IMR-90 (cell line): ENCODE measurements around the gene SDCCAG8. TPM values are rescaled to one million over a fixed set of nuclear protein-coding genes. Genes with fewer than 3 reads are reported as not detected.

Experiments used
- ATAC-seq: fragments of 200-7000 bp; cut with Tn5 transposase; 2 replicates; pipeline ENCODE4 v1.9.1; 2020; ENCODE audit warnings: low read depth, mild to moderate bottlenecking, moderate library complexity
- BruUV-seq: library from RNA; stranded (reverse); fragments of 400-500 nt; replicated peaks from 2 replicates; lab custom pipeline; 2021; lab: Mats Ljungman, UMichigan
- CTCF ChIA-PET: fragments of 300-600 bp; formaldehyde crosslinking; extraction: SDS; loops from one replicate; lab custom pipeline; 2021; ENCODE audit warnings: antibody characterized with exemption; lab: Yijun Ruan, JAX
- POLR2A ChIA-PET: fragments of 300-600 bp; sonication (Branson Sonifier 250); formaldehyde crosslinking; loops from one replicate; lab custom pipeline; 2022; ENCODE audit warnings: antibody characterized with exemption; ENCODE audit not compliant: unreplicated experiment; lab: Charles Lee
- DNase-seq: peaks from one replicate; pipeline ENCODE4 v3.0.0; 2013
- H2AFZ ChIP-seq: replicated peaks from 2 replicates; pipeline ENCODE3; 2013; ENCODE audit warnings: low read length, mild to moderate bottlenecking; ENCODE audit not compliant: poor library complexity
- H2AK5ac ChIP-seq: 2 replicates; pipeline ENCODE4 v1.6.1; 2013; ENCODE audit warnings: low read depth, low read length, inconsistent platforms
- H2AK9ac ChIP-seq: replicated peaks from 2 replicates; pipeline ENCODE3; 2013; ENCODE audit warnings: mild to moderate bottlenecking, low read depth, low read length, moderate library complexity; ENCODE audit not compliant: poor library complexity
- H2BK120ac ChIP-seq: 2 replicates; pipeline ENCODE4 v1.6.1; 2013; ENCODE audit warnings: low read depth, low read length, inconsistent platforms
- H2BK15ac ChIP-seq: 3 replicates; pipeline ENCODE4 v1.6.1; 2013; ENCODE audit warnings: low read depth, low read length, inconsistent platforms
- H2BK20ac ChIP-seq: 2 replicates; pipeline ENCODE4 v1.6.1; 2013; ENCODE audit warnings: low read depth, mild to moderate bottlenecking, inconsistent platforms, low read length, moderate library complexity
- H2BK5ac ChIP-seq: 2 replicates; pipeline ENCODE4 v1.6.1; 2013; ENCODE audit warnings: mild to moderate bottlenecking, low read depth, low read length, inconsistent platforms; ENCODE audit not compliant: poor library complexity, severe bottlenecking
- H3K14ac ChIP-seq: replicated peaks from 2 replicates; pipeline ENCODE4 v1.6.1; 2013; ENCODE audit warnings: low read depth, low read length, inconsistent platforms
- H3K18ac ChIP-seq: 2 replicates; pipeline ENCODE4 v1.6.1; 2013; ENCODE audit warnings: low read depth, low read length, control low read depth
- H3K23ac ChIP-seq: 2 replicates; pipeline ENCODE4 v1.6.1; 2013; ENCODE audit warnings: low read depth, low read length, inconsistent platforms
- H3K27ac ChIP-seq: 2 replicates; pipeline ENCODE4 v1.5.1; 2013; ENCODE audit warnings: mild to moderate bottlenecking, control low read depth, low read length; ENCODE audit not compliant: insufficient read depth
- H3K27me3 ChIP-seq: 2 replicates; pipeline ENCODE4 v1.6.1; 2013; ENCODE audit warnings: low read length; ENCODE audit not compliant: control insufficient read depth, insufficient read depth
- H3K36me3 ChIP-seq: 2 replicates; pipeline ENCODE4 v1.6.1; 2013; ENCODE audit warnings: low read length, mixed read lengths; ENCODE audit not compliant: control insufficient read depth, insufficient read depth
- H3K4ac ChIP-seq: 2 replicates; pipeline ENCODE4 v1.6.1; 2013; ENCODE audit warnings: low read depth, low read length, inconsistent platforms
- H3K4me1 ChIP-seq: 2 replicates; pipeline ENCODE4 v1.6.1; 2013; ENCODE audit warnings: low read length, mixed read lengths; ENCODE audit not compliant: control insufficient read depth, insufficient read depth
- H3K4me2 ChIP-seq: 2 replicates; pipeline ENCODE4 v1.6.1; 2013; ENCODE audit warnings: low read depth, mild to moderate bottlenecking, control low read depth, low read length, moderate library complexity
- H3K4me3 ChIP-seq: 2 replicates; pipeline ENCODE4 v1.5.1; 2013; ENCODE audit warnings: low read depth, mild to moderate bottlenecking, control low read depth, low read length, moderate library complexity; ENCODE audit not compliant: insufficient read depth
- H3K56ac ChIP-seq: 2 replicates; pipeline ENCODE4 v1.6.1; 2013; ENCODE audit warnings: low read length, inconsistent platforms; ENCODE audit not compliant: insufficient read depth; ENCODE audit errors: extremely low read depth
- H3K79me1 ChIP-seq, 2 experiments: 2 replicates each; pipeline ENCODE4 v1.6.1; 2013; ENCODE audit warnings: low read length in 2 of 2, inconsistent platforms in 1 of 2, low read depth in 1 of 2
- H3K9ac ChIP-seq: 2 replicates; pipeline ENCODE4 v1.6.1; 2013; ENCODE audit warnings: low read depth, low read length, control low read depth
- H3K9me1 ChIP-seq: 2 replicates; pipeline ENCODE4 v1.6.1; 2013; ENCODE audit warnings: low read length, inconsistent platforms; ENCODE audit not compliant: insufficient read depth
- H3K9me3 ChIP-seq: 2 replicates; pipeline ENCODE4 v1.6.1; 2013; ENCODE audit warnings: low read length; ENCODE audit not compliant: control insufficient read depth, insufficient read depth
- H4K20me1 ChIP-seq: 2 replicates; pipeline ENCODE4 v1.6.1; 2013; ENCODE audit warnings: low read length, inconsistent platforms; ENCODE audit not compliant: insufficient read depth
- H4K5ac ChIP-seq: 2 replicates; pipeline ENCODE4 v1.6.1; 2013; ENCODE audit warnings: mild to moderate bottlenecking, low read depth, low read length, control low read depth
- H4K8ac ChIP-seq, 2 experiments: 2 replicates each; pipeline ENCODE4 v1.6.1; 2013; ENCODE audit warnings: low read depth in 2 of 2, low read length in 2 of 2, control low read depth in 1 of 2, inconsistent platforms in 1 of 2
- H4K91ac ChIP-seq: 2 replicates; pipeline ENCODE4 v1.6.1; 2013; ENCODE audit warnings: low read depth, low read length, inconsistent platforms; ENCODE audit not compliant: insufficient read depth
- MAFK ChIP-seq: IDR thresholded peaks from 2 replicates; pipeline ENCODE4 v1.6.1; 2012; ENCODE audit warnings: low read depth, low read length, improper control_type of control experiment
- WGBS, 2 experiments: methylation state at CpG; one replicate each; pipeline versions ENCODE4 v1.1.5 to v1.1.7; 2013; ENCODE audit warnings: missing lambda C conversion rate in 2 of 2; ENCODE audit not compliant: insufficient read length in 1 of 2; ENCODE audit errors: extremely low coverage in 2 of 2; 5-methylcytosine and 5-hydroxymethylcytosine counted together
- dilution Hi-C: fragments of 300-500 bp; cut with HindIII; formaldehyde crosslinking; loops from one replicate; pipeline ENCODE4 v1.14.3; 2018; ENCODE audit warnings: low sequenced_read_pairs; ENCODE audit not compliant: unreplicated experiment
- in situ Hi-C: fragments of 300-500 bp; cut with MboI; formaldehyde crosslinking; loops from 3 replicates; pipeline ENCODE4 v1.14.3; 2019; ENCODE audit warnings: low sequenced_read_pairs, inconsistent platforms, mixed read lengths
- intact Hi-C: fragments of 100-400 bp; cut with micrococcal nuclease; formaldehyde crosslinking; loops from 2 replicates; pipeline ENCODE4 v1.10.0; 2022
- polyA plus RNA-seq, 3 experiments: library from polyadenylated mRNA; depleted of rRNA; stranded (reverse); fragments of >200 nt; gene quantifications; 2 replicates each; pipeline ENCODE4 v1.2.3, GENCODE V29; 2012; ENCODE audit warnings: low replicate concordance in 1 of 3
- total RNA-seq: library from RNA; depleted of rRNA; stranded (reverse); fragments of >200 nt; gene quantifications from 2 replicates; pipeline ENCODE4 v1.2.3, GENCODE V29; 2012

SDCCAG8 gene
- total and polyA plus RNA-seq, 2 of the 4 experiments (the other 2 are of a cell fraction), result 25.2 to 46.8 TPM

DNA sequence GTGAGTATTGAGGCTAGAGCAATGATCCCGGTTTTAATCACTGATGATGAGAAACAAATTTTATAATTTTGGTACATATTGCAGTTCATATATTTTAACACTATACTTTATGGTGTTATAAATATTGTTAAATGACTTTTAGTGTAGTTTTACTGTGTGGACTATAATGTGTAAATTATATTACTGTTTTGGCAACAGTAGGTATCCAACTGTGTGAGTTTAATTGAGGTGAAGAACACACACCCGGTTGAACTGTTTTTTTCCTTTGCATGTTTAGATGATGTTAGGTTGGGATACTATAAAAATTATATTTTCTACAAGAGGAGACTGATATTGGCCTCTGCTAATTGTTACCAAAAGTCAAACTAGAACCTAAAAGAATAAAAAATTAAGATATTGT is 166.5 kb downstream of the SDCCAG8 start:
- Histone ChIP-seq H3K9me3 (no peaks in the 10 kb centered on the region), H4K20me1 (no peaks in the 10 kb centered on the region), H3K36me3 (peaks cover 4% of the 10 kb centered on the region), H3K9me1 (0 out of 2 replicates have a peak, but pooled peaks cover 6% of the 10 kb centered on the region), H3K18ac (no peak overlapping the region), H2AK9ac (no peak overlapping the region), H3K4me1 (peaks cover 4% of the 10 kb centered on the region), H2BK20ac (no peak overlapping the region), H4K5ac (no peak overlapping the region), H3K14ac (no peak overlapping the region), H2BK5ac (no peak overlapping the region), H2BK15ac (no peak overlapping the region), H2BK120ac (no peak overlapping the region), H3K27ac (no peak overlapping the region), H4K91ac (no peak overlapping the region), H3K23ac (no peak overlapping the region), H2AFZ (no peak overlapping the region), H2AK5ac (no peak overlapping the region), H3K56ac (no peak overlapping the region), H3K4ac (no peak overlapping the region), H4K8ac (no peak overlapping the region), H3K79me1 (peaks cover 0 to 2% of the 10 kb centered on the region in 2 experiments; a peak in 2 of 4 replicates), H3K4me3 (no peak overlapping the region), H3K4me2 (no peak overlapping the region), H3K27me3 (no peaks in the 10 kb centered on the region), H3K9ac (no peak overlapping the region)
- no peak for TF ChIP-seq MAFK
- ChIA-PET CTCF (no interaction called here), POLR2A (no interaction called here)
- no TSS peak for BruUV-seq
- WGBS, 2 experiments, result no CpG with 5 or more reads among the region's 2 CpGs
- intact Hi-C loops (no loop called here), in situ Hi-C loops (no loop called here), dilution Hi-C loops (no loop called here)
- ATAC-seq (no peak), DNase-seq (no peak)
